Esophagus squamous epithelium (tissue), 5 donors: ENCODE measurements around the gene MPC1L. TPM values are rescaled to one million over a fixed set of nuclear protein-coding genes. Genes with fewer than 3 reads are reported as not detected.
"Not testable (repeated sequence)": the region's sequence is repeated elsewhere in the genome, so short reads cannot be mapped to it uniquely, and the experiment has no call there.

Source experiments
- DNase-seq: peaks from one replicate; lab custom pipeline; 2025; lab: John Stamatoyannopoulos, UW
- H3K27ac ChIP-seq, 4 donors: fragments of 200-600 bp; sonication (generic); one replicate each; pipeline ENCODE4 v1.5.1; 2016 to 2019; ENCODE audit warnings: mild to moderate bottlenecking in 1 of 4
- H3K27me3 ChIP-seq, 4 donors: fragments of 200-600 bp; sonication (generic); 1 replicate in 3 of 4; 2 replicates in 1 of 4; pipeline versions ENCODE4 v1.5.1 to v1.6.0; 2017 to 2021; ENCODE audit warnings: antibody characterized with exemption in 1 of 4
- H3K36me3 ChIP-seq, 3 donors: fragments of 200-600 bp; sonication (generic); one replicate each; pipeline ENCODE4 v1.5.1; 2016 to 2019
- H3K4me1 ChIP-seq, 3 donors: fragments of 200-600 bp; sonication (generic); one replicate each; pipeline ENCODE4 v1.5.1; 2017 to 2019
- H3K4me3 ChIP-seq, 4 donors: fragments of 200-600 bp; sonication (generic); 1 replicate in 3 of 4; 2 replicates in 1 of 4; pipeline ENCODE4 v1.5.1; 2016 to 2019; ENCODE audit warnings: mild to moderate bottlenecking in 2 of 4, moderate library complexity in 1 of 4
- H3K9me3 ChIP-seq, 3 donors: fragments of 200-600 bp; sonication (generic); one replicate each; pipeline ENCODE4 v1.5.1; 2016 to 2019
- CTCF ChIP-seq, 6 experiments: fragments of 450-650 bp in 4 of 6; fragments of 200-600 bp in 2 of 6; sonication (generic) in 2 of 6; IDR thresholded peaks; one replicate each; pipeline ENCODE4 v1.5.1; 2016 to 2019; ENCODE audit warnings: antibody characterized with exemption in 6 of 6, mild to moderate bottlenecking in 4 of 6, moderate library complexity in 4 of 6
- POLR2A ChIP-seq, 4 donors: fragments of 450-650 bp; IDR thresholded peaks; one replicate each; pipeline ENCODE4 v1.6.1; 2017; ENCODE audit warnings: antibody characterized with exemption in 4 of 4, mild to moderate bottlenecking in 4 of 4, moderate library complexity in 3 of 4
- WGBS, 2 donors: methylation state at CpG; one replicate each; pipeline ENCODE4 v1.1.5; 2018; 5-methylcytosine and 5-hydroxymethylcytosine counted together
- intact Hi-C: fragments of 100-400 bp; cut with DNase I; formaldehyde crosslinking; loops from one replicate; pipeline ENCODE4 v1.15.0; 2022
- total RNA-seq, 4 donors: library from RNA; depleted of rRNA; stranded (reverse); fragments of >200 nt; gene quantifications; one replicate each; pipeline ENCODE4 v1.1.0, GENCODE V29; 2016
- donor health status: DM: yes; HTN: yes; CAD: no.

MPC1L gene
- not detected for total RNA-seq

GRCh38 chrX:40623139-40623536 is at the start of gene MPC1L:
Gene MPC1L, plus strand, starts transcription at chrX:40623428. Its CDS starts 138 bp downstream, at chrX:40623566.
- TF ChIP-seq CTCF (IDR thresholded peaks at IDR 0.05) (no peak), POLR2A (IDR thresholded peaks at IDR 0.05) (no peak)
- no peak within 1 kb of the TSS for H3K27ac ChIP-seq
- H3K4me3 ChIP-seq: no peak within 1 kb of the TSS
- H3K36me3 ChIP-seq: peaks cover 0 to 11% (median 0%) of the 10 kb centered on the region in 3 donors
- intact Hi-C loops: no loop called here
- H3K4me1 ChIP-seq: no peaks in the 10 kb centered on the region
- WGBS, 2 donors: 84 to 87% methylated on average over 9 to 11 of the region's 38 CpGs
- no peaks in the 10 kb centered on the region for H3K9me3 ChIP-seq
- DNase-seq: no peak
- H3K27me3 ChIP-seq: no peaks in the 10 kb centered on the region

GRCh38 chrX:40573763-40574162 is 49.5 kb upstream of the MPC1L start:
- Histone ChIP-seq H3K36me3 (no peaks in the 10 kb centered on the region), H3K27ac (no peak overlapping the region), H3K27me3 (no peaks in the 10 kb centered on the region), H3K4me3 (no peak overlapping the region), H3K9me3 (no peaks in the 10 kb centered on the region), H3K4me1 (no peaks in the 10 kb centered on the region)
- intact Hi-C loops: no loop called here
- no peak for DNase-seq
- TF ChIP-seq CTCF (IDR thresholded peaks at IDR 0.05) (peak in 3 of 6 experiments; percentile 22 to 56 (median 33)), POLR2A (IDR thresholded peaks at IDR 0.05) (no peak)
- WGBS, 2 donors: 42 to 57% methylated on average over 1 to 2 of the region's 2 CpGs

GRCh38 chrX:40575411-40575810 is 47.8 kb upstream of the MPC1L start:
- H3K4me3 ChIP-seq, H3K4me1 ChIP-seq, H3K9me3 ChIP-seq, H3K36me3 ChIP-seq, H3K27ac ChIP-seq, DNase-seq, intact Hi-C loops, H3K27me3 ChIP-seq: not testable (repeated sequence)
- WGBS, 2 donors: 60% methylated on average over 1 of the region's 2 CpGs; no CpG with 5 or more reads in 1 of the 2 donors

GRCh38 chrX:40576291-40576690 is 46.9 kb upstream of the MPC1L start:
- Histone ChIP-seq H3K9me3 (no peaks in the 10 kb centered on the region), H3K27ac (no peak overlapping the region), H3K27me3 (no peaks in the 10 kb centered on the region), H3K4me3 (no peak overlapping the region), H3K36me3 (no peaks in the 10 kb centered on the region), H3K4me1 (peaks cover 0 to 4% (median 0%) of the 10 kb centered on the region in 3 donors)
- no peak for TF ChIP-seq POLR2A (IDR thresholded peaks at IDR 0.05)
- TF ChIP-seq CTCF (IDR thresholded peaks at IDR 0.05): no peak
- DNase-seq: no peak
- intact Hi-C loops: no loop called here
- 73 to 80% methylated on average over 3 of the region's 3 CpGs for WGBS, 2 donors

- Histone ChIP-seq H3K27ac (no peak overlapping the region), H3K27me3 (no peaks in the 10 kb centered on the region), H3K4me1 (peaks cover 0 to 22% (median 3%) of the 10 kb centered on the region in 3 donors), H3K36me3 (no peaks in the 10 kb centered on the region), H3K9me3 (no peaks in the 10 kb centered on the region), H3K4me3 (no peak overlapping the region)
- 49 to 57% methylated on average over 6 to 7 of the region's 7 CpGs for WGBS, 2 donors
- TF ChIP-seq CTCF (IDR thresholded peaks at IDR 0.05) (no peak), POLR2A (IDR thresholded peaks at IDR 0.05) (no peak)
- no peak for DNase-seq
- intact Hi-C loops: no loop called here
Observed at GRCh38 chrX:40578039-40578695, 45.1 kb upstream of the MPC1L start.
